B cell (primary cell): ENCODE results near the gene PCNX3.

Experiments used
- EZH2 ChIP-seq: IDR thresholded peaks from 2 replicates; pipeline ENCODE4 v1.6.1; 2012; ENCODE audit warnings: borderline replicate concordance, low read depth, mild to moderate bottlenecking, moderate library complexity, low read length; ENCODE audit not compliant: insufficient read depth, poor library complexity, severe bottlenecking
- TF ChIP-seq, protein P1 (sequence below): fragments of 200-600 bp; IDR thresholded peaks from one replicate; pipeline ENCODE4 v1.8.0; 2022; ENCODE audit warnings: antibody characterized with exemption, mild to moderate bottlenecking

DNA sequence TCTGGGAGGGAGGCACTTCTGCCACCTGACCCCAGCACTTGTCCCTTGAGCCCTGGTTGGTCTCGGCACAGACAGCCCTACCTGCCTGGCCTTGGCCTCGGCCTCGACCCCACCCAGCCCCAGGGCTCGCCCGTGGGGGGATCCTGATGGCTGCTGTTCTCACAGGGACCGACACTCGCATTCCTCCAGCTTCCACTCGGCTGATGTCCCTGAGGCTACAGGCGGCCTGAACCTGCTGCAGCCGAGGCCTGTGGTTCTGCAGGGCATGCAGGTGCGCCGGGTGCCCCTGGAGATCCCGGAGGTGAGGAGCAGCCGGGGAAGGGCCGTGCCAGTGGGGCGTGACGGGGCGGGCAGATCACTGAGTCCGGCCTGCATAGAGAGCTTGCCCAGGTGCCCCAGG lies 5.1 kb downstream of the PCNX3 start:
- TF ChIP-seq, protein P1, sequence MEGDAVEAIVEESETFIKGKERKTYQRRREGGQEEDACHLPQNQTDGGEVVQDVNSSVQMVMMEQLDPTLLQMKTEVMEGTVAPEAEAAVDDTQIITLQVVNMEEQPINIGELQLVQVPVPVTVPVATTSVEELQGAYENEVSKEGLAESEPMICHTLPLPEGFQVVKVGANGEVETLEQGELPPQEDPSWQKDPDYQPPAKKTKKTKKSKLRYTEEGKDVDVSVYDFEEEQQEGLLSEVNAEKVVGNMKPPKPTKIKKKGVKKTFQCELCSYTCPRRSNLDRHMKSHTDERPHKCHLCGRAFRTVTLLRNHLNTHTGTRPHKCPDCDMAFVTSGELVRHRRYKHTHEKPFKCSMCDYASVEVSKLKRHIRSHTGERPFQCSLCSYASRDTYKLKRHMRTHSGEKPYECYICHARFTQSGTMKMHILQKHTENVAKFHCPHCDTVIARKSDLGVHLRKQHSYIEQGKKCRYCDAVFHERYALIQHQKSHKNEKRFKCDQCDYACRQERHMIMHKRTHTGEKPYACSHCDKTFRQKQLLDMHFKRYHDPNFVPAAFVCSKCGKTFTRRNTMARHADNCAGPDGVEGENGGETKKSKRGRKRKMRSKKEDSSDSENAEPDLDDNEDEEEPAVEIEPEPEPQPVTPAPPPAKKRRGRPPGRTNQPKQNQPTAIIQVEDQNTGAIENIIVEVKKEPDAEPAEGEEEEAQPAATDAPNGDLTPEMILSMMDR: no peak
- TF ChIP-seq EZH2: no peak
